Activated naive CD4-positive, alpha-beta T cell treated with Interleukin-2 at 50 U/mL for 16 hours (primary cell): ENCODE data around the gene ZNF678.
"Not testable (repeated sequence)": the region's sequence is repeated elsewhere in the genome, so short reads cannot be mapped to it uniquely, and the experiment has no call there.

ENCODE experiments used
- DNase-seq: peaks from one replicate; pipeline ENCODE4 v3.0.0-alpha.2; 2020

The ZNF678 gene

DNA sequence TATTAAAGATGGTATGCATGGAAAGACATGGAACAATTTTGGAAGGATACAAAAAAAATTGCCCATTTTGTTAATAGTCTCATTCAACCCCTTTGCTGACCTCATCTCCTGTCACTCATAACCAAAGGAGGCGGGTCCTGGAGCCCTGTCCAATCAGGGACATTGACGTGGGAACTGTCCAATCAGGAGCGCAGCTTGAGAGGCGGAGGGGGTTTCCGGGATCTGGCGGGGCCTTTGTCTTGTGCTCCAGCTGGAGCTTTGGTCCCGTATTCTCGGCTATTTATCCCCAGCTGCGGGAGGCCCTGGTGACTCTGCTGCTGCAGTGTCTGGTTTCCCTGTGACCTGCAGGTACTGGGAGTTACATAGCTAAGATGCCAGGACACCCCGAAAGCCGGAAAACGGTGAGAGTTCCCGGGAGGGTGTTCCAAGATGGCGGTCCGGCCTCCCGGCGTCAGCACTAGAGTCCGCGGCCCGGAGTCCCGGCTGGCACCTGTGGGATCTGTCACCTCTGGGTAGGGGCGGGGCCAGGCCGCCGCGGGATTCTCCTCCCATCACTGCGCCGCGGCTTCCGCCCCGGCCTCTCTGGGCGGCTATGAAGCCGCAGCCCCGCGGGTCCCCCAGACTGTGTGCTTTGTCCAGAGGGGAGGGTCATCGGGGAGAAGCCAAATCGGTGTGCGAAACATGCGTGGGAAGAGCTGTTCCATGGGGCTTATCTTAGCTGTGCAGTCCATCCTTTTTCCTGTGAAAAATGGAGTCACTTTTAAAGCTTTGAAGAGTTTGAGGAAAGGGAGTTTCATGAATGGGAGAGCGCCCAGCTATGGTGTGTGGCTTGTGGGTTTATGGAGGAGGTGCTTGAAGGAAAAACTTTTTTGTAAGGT, at the start of gene ZNF678:
Gene ZNF678 (plus strand): TSS at position 233 of the 878 bp plus-strand sequence. CDS start 87,436 bp downstream, outside the sequence.
- DNase-seq = peak; percentile 91

DNA sequence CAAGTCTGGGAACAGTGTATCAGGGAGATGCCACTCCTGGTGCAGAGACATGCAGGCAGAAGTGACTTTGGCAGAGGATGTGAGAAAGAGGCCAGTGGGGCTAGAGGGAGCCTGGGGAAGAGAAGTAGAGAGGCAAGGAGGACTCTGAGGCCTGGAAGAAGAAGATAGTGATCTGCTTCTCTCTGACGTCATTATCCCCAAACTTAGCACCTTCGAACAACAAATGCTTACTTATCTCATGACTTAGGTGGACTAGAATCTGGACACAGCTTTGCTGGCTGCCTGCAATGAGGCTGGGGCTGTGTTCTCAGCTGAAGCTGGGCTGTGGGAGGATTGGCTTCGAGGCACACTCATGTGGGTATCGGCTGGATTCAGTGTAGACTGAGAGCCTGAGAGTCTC, 44.5 kb upstream of the ZNF678 start:
- DNase-seq = no peak

DNA sequence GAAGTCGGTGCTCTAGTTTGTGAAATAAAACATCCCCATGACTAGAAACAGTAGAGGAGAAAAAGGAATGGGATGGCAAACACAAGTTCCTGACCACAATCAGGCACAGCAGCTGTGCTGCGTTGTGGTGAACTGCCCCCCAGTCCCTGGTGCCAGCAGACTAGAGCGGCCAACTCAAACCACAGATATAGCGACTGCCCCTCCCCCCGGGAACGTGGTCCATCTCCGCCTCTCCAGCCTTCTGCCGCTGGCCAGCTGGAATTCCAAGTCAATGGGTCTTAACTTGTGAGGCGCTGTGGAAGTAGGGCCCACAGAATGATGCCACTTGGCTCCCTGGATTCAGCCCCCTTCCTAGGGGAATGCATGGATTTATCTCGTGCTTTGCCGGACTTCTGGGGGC, 41.6 kb upstream of the ZNF678 start:
- DNase-seq = no peak

DNA sequence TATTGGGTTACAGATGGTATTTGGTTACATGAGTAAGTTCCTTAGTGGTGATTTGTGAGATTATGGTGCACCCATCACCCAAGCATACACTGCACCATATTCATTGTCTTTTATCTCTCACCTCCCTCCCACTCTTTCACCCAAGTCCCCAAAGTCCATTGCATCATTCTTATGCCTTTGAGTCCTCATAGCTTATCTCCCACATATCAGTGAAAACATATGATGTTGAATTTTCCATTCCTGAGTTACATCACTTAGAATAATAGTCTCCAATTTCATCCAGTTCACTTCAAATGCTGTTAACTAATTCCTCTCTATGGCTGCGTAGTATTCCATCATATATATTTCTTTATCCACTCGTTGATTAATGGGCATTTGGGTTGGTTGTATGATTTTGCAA, 36.8 kb upstream of the ZNF678 start:
- DNase-seq = no peak

DNA sequence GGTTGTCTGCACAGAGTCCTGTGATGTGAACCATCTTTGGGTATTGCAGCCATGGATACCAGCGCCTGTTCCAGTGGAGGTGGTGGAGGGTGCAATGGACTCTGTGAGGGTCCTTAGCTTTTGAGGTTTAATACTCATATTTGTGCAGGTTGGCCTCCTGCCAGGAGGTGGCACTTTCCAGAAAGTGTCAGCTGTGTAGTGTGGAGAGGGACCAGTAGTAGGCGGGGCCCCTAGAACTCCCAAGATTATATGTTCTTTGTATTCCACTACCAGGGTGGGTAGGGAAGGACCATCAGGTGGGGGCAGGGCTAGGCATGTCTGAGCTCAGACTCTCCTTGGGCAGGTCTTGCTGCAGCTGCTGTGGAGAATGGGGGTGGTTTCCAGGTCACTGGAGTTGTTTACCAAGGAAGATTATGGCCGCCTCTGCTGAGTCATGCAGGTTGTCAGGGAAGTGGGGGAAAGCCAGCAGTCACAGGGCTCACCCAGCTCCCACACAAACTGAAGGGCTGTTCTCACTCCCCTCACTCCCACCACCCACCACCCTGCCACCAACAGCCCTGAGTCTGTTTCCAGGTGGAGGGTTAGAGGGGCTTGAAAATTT, 31.2 kb upstream of the ZNF678 start:
- DNase-seq = no peak

DNA sequence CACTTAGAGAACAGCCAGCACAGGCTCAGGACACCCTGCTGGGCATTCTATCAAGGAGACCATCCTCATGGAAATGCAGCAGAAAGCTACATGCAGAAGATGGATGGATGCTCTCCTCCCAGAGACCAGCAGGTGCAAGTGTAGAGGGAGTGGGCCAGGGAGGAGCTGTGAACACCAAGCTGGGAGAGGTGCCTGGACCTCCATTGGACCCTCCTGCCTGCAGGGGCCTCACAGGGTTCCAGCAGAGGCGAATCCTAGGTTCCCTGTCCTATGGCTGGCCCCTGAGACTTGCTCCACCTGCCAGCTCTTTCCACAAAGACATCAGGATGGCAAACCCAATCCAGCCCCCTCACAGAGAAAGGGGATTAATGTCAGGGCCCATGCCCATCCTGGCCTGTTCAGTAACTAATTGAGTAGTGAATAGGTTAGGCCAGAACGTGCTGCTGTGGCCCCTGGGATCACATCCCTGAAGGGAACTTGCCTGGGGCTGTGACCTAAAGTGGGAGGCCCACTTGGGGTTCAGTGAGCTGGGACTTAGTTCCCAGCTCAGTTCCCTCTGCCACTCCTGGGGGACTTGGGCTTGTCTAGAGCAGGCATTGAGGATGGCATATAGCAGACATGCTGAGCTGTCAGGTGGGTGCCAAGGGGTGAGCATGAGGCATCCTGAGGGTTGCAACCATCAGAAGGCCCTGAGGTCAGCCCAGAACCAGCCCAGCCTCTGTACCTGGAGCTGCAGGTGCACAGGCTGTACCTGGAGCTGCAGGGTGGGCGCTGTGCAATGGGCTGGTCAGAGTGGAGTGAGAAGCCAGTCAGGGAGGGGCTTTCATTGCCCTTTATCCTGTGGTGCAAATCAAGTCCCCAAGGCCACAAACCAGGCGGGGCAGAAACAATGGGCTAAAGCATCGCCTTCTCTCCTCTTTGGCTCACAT, 22.9 kb upstream of the ZNF678 start:
- no peak for DNase-seq

DNA sequence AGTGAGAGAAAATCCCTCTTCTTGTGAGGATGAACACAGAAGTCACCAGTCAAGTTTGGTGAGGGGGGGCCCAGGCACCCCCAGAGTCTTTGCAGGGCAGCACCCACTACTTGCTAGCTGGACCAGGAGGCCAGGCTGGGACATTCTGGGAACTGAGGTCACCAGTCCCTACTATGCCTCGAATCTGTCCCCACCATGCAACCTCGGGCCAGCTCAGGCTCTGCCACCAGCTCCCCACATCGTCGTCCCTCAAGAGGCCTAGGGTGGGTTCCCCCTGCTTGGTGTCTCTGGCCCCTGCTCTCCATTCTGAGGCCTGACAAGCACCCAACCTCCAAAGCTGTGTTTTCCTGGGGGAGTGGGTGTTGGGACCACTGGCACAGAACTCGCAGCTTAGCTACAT, 22.2 kb upstream of the ZNF678 start:
- DNase-seq = no peak

DNA sequence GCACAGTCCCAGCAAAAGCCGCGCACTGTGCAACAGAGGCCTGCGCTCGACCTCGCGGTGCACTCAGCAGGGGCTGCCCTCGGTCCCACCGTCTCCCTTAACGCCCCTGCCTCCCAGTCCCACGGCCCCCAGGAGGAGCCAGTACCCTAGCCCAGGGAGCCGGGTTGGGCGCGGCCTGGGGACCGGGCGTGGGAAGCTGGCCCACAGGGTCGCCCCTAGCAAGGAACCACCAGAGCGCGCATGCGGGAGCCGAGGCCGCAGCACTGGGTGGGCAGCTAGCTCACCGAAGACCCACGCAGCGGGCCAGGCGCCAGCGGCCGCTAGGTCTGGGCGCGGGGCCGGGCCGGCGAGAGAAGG, 21.6 kb upstream of the ZNF678 start:
- DNase-seq = no peak

DNA sequence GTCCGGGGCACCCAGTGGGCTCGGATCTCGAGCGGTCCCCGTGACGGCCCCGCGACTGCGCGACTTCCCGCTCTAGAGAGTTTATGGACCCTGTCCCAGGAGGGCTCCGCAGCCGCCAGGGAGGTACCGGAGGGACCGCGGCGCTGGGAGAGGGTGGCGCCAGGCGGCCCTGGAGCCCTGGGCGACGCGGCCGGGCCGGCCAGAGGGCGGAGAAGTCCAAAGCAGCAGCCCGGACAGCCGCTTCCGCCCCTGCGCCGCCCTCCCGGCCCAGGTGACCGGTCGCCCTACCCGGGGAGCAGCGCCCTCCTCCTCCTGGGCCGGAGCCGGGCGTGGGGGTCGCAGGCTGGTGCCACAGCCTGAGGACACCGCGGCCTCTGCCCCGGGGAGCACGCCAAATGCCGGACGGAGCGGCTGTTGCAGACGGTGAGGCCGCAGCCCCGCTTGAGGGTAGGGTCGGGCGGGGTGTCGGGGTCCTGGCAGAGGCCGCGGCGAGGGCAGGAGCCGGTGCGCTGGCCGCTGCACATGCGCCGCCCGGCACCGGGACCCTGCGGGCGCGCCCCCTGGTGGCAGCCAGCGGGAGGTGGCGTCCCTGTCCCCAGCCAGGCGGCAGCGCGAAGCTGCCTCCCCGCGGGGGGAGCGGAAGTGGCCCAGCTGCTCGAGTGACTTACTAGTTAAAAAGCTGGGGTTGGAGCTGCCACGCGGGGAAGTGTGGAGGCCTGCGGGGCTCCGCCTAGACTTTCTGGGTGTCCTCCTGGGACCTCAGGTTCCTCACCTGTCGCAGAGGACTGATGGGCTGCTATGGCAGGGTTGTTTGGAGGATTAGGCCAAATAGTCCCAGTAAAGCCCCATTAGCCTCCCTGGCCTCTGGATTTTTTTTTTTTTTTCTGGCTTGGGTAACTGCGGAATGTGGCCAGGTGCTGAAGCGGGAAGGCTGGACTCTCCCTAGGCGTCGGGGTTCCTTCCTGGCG, 20.9 kb upstream of the ZNF678 start:
- peak; percentile 90 for DNase-seq

DNA sequence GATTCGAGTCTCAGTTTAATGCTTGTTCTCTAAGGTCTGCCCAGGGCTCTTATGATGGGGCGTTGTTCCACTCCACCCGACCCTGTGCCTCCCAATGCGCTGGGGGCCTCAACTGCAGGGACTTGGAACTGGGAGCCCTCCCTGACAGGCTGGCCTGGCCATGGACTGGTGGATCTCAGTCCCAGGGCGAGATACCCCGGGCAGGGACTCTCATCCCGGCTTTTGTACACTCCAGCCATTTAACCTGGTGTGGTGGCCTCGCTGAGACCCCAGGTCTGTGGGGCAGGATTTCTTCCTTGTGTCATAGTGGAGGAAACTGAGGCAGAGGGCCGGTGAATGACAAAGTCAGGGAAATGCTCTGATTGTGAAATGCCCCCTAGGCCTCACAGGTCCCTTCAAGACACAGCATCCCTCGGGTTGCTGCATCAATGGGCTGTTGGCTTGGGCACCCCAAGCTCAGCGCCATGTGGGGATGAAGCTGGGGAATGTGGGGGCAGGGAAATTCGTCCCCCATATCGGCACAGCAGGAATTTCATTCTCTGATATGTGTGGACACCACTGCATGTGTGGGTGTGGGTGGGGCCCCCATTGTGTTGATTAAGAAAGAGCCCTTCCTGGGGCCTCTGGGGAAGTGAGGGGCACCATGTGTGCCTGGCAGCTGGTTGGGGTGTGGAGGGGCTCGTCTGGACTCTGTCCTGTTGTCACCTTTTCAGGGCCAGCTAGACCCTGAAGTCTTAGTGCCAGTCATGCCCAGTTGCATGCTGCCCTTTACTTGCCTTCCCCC, 19.9 kb upstream of the ZNF678 start:
- no peak for DNase-seq

DNA sequence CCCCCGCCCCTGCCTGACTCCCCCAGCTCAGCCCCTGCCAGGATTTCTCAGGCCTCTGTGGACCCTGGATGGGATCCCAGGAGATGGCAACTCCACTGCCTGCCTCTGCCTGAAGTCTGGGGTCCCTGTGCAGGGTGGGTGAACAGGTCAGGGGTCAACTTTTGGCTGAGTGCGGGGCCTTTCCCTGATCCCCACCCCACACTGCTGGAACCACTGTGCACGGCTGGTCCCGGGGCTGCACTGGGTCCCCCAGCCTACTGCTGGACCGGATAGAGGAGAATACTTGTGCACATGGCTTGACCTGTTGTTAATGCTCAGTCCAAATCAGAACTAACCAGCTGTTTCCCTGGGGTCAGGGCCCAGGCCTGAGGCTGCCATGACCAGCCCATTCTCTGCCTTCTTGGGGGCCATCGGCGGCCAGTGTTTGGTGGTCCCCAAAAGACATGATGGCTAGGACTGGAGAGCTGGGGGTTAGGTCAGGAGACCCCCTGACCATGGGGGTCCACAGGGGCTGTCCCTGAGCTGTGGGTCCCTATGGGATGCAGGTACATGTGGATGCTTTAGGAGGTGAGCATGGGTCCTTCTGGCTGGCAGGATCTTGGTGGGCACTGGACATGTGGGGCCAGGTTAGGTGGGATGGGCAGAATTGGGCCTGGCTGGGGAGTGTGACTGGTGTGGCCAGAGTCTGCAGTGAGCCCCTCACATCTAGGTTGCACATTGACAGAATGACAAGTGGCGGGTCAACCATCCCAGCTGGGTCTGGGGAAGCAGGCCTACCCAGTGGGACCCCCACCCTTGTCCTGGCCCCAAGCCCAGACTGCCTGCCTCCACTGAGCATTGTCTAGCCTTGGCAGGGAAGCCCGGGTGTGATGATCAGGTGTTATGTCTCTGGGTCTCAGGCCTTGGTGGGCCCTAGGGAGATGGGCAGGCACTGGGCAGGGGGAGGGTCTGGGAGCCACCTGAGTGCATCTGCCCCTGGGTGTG, 19.0 kb upstream of the ZNF678 start:
- DNase-seq = no peak

DNA sequence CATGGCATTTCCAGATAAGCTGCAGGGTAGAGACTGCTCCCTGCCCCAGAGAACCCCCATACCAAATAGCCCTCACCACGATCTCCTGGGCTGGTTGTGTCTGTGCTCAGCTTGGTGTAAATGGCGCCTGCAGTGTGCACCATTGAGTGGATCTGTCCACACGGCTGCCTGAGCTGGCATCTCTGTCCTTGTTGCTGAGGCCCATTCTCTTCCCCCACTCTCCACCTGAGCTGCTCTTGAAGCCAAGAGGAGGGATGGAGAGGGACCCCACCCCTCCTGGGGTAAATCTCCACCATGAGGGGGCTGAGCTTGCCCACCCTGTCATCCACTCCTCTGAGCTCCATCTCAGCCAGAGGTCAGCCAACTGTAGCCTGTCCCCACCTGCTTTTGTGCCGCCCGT, 18.0 kb upstream of the ZNF678 start:
- no peak for DNase-seq

DNA sequence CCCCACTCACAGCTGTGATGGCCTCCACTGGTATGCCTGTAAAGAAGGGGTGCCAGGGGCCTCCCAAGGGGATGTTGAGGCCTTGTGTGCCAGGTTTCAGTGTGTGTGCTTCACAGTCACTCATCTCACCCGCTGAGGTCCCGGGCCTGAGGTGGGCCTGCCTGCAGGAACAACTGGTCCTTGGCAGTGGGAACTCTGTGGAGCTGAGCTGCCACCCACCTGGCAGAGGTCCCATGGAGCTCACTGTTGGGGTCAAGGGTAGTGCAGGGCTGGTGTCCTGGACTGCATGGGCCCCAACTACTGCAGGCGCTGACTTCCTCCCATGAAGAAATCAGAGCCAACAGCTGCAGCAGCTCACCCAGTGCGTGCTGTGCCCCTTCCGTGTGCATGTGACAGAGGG, 17.3 kb upstream of the ZNF678 start:
- no peak for DNase-seq

DNA sequence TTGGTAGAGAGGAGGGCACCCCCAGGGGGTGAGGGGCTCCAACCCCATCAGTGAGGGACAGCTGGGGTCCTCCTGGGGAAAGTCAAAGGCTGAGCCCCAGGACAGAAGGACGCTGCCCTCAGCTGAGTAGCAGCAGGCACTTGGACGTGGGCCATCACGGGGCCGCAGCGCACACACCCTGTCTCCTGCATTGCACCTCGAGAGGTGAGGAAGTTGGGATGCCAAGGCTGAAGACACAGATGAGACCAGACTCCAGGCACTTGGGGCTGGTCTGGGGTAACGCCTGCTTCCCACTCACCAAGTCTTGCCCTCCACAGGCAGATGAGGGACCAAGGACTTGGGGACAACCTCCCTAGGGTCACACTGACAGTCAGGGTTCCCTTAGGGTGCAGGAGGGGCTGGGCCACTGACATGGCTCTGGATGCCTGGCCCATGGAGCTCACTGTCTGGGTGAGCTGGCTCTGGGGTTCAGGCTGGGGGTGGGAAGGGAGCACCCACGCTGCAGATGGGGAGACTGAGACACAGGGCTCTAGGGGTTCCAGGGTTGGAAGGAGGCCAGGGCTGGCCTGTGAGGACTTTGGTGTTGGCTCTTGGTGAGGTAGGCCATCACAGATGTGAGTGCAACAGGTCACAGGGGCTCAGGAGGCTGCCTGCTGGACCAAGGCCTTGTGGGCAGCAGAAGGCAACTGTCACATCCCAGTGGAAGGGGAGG, 16.6 kb upstream of the ZNF678 start:
- no peak for DNase-seq

DNA sequence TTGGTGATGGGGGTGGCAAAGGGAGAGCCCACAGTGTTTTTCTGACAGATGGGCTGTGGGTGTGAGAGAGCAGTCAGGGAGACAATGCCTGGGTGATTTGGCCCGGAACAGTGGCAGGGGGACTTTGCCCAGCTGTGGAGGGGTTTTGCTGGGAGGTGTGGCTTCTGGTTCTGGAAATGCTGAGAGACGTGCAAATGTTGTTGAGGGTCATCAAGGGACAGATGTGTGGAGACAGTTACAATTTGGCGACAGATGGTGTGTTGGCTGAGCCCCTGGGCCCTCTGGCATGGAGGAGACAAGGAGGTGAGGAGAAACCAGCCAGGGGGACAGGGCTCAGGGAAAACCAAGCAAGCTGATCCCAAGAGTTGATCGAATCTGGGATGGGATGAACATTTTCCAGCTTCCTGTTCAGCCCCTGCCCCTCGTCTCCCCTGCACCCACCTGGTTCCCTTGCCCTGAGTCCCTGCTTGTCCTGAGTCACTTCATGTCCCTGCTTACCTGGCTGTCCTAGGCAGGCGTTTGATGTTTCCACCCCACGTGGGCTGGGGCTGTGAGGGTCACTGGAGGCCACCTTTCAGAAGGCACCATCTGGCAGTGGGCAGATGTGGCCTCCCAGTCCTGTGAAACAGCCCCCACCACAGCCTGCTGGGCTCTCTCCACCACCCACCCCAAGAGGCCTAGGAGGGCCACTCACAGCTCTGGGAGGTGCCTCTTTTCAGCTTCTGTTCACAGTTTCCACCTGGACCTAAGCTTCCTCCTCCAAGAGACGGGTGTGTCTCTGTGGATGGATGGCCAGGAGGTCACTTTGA, 15.8 kb upstream of the ZNF678 start:
- DNase-seq = no peak

DNA sequence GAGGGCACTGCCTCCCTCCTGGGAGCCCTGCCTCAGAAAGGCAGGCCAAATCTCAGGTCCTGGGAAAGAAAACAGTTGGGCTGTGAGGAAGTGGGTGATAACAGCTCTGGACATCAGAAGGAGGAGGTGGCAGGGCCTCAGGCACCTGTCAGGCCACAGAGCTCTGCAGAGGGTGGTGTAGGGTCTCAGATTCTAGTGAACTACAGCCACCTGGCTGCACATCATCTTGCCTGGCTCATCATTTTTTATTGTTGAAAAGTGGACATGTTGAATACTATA, 15.3 kb upstream of the ZNF678 start:
- DNase-seq = no peak

DNA sequence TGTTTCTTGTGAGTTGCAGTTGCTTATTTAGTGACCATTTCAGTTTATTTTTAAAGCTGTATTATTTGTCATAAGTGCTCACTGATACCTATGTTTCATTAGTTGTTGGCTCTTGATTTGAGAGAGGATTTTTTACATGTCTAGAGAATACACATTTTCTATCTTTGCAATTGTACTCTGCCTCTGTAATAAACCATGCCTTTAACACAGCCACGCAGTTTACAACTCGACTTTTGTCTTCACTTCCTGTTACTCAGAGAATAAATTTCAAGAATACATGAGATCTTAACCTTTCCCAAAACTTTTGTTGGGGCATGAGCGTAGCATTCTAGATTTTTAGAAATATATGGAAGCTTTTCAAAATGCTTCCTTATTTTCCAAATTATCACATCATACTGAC, 14.9 kb upstream of the ZNF678 start:
- no peak for DNase-seq

DNA sequence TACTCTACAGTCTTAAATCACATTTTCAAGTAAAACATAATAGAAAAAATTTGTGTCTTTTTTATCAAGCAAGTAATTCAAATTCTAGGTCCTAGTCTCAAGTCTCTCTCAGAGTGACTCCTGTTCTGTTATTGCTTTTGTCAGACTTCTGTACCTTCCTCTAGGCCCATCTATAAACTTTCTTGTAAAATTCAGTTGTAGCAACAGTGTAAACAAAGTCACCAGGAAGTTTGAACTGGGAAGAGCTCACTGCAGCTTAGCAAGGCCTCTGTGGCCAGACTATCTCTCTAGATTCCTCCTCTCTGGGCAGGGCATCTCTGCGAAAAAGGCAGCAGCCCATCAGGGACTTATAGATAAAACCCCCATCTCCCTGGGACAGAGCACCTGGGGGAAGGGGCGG, 13.5 kb upstream of the ZNF678 start:
- no peak for DNase-seq

DNA sequence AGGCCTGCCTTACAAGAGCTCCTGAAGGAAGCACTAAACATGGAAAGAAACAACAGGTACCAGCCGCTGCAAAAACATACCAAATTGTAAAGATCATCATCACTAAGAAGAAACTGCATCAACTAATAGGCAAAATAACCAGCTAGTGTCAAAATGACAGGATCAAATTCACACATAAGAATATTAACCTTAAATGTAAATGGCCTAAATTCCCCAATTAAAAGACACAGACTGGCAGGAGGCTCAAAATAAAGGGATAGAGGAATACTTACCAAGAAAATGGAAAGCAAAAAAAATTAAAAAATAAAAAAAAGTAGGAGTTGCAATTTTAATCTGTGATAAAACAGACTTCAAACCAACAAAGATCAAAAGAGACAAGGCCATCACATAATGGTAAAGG, 11.5 kb upstream of the ZNF678 start:
- DNase-seq = not testable (repeated sequence)
